ENCODE results near the gene ASB11.
"Not testable (repeated sequence)": the region's sequence is repeated elsewhere in the genome, so short reads cannot be mapped to it uniquely, and the experiment has no call there.

ASB11 gene, protein sequence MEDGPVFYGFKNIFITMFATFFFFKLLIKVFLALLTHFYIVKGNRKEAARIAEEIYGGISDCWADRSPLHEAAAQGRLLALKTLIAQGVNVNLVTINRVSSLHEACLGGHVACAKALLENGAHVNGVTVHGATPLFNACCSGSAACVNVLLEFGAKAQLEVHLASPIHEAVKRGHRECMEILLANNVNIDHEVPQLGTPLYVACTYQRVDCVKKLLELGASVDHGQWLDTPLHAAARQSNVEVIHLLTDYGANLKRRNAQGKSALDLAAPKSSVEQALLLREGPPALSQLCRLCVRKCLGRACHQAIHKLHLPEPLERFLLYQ

DNA sequence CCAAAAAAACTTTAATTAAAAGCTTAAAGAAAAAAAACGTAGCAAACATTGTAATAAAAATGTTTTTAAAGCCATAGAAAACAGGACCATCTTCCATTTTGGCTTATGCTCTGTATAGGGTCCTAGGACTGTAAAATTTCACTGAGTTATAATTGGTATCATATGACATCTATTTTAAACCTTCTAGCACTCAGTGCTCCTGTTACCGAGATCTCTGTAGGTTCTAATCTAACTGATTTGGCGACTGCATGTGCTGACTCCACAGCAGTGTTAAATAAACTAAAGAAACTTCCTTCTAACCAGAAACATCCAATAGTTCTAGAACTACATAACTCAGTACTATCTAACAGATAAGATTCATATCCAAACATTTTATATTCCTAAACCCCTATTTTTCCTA, at the start of gene ASB11:
TSS of gene ASB11 (minus strand) at position 132 of the 400 bp plus-strand sequence. CDS start at position 97, 35 bp downstream.
- no peak for DNase-seq

DNA sequence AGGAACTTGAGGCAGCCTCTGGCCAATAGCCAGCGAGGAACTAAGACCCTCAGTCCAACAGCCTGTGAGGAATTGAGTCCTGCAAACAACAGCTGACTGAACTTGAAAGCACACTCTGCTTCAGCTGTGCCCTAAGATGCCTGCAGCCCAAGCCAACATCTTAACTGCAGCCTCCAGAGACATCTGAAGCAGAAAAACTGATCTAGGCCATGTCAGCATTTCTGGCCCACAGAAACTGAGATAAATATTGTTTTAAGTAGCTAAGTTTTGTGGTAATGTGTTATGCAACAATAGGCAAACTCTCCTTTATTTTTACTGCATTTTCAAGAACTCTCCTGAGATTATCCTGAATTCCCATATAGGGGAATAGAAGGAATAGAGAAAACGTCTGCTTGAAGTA, 44.3 kb upstream of the ASB11 start:
- DNase-seq = no peak

DNA sequence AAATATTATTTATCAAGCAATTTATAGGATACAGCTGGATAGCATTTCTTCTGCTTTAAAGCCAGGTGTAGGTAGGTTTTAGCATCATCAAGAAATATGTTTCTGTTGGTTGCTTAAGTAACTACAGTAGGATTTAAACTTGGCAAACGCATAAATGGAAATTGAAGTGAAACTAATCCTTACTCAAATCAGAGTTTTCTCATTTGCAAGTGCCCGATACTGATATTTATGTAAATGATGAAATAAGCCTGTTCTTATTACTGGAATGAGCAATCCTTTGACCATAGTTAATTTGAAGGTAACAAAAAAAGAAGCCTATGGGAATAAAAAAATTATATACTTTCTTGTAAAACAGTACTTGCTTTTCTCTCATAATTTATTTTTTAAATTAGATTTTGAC, 43.1 kb upstream of the ASB11 start:
- no peak for DNase-seq

DNA sequence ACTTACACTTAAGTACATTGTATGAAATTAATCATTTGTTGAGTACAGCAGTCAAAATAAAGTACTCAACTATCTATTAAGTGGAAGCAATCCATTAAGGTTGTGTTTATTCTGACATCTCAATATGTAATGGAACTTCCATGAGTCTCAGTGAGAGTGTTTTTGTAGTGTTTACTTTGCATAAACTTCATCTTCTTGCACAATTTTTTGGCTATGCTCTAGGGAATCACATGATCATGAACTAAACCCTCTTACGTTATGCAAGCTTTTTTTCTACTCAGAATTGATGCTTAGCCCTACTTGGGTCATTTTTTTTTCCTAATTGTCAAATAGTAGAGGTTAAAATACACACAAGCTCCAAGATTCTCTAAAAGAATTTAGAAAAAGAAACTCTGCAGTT, 41.0 kb upstream of the ASB11 start:
- no peak for DNase-seq

DNA sequence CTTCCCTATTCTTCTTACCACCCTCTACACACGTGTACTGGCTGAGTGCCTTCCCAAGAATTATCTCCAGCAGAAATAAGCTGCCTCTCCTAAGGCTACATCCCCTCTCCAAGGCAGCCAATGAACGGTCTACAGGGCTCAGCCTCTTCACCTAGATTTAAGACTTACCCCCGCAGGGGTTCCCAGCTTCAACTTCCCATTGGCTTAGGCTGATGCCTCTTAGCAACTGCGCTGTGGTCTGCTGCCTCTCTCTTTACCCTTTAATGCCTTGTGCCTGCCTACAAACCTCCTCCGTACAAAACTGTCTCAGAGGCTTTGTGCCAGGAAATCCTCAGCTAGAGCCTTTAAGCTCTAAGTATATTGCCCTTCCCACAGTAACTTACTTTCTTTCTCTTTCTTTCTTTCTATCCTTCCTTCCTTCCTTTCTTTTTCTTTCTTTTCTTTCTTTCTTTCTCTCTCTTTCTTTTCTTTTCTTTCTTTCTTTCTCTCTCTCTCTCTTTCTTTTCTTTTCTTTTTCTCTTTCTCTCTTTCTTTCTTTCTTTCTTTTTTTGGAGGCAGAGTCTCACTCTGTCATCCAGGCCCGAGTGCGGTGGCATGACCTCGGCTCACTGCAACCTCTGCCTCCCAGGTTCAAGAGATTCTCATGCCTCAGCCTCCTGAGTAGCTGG, 35.0 kb upstream of the ASB11 start:
- no peak for DNase-seq

DNA sequence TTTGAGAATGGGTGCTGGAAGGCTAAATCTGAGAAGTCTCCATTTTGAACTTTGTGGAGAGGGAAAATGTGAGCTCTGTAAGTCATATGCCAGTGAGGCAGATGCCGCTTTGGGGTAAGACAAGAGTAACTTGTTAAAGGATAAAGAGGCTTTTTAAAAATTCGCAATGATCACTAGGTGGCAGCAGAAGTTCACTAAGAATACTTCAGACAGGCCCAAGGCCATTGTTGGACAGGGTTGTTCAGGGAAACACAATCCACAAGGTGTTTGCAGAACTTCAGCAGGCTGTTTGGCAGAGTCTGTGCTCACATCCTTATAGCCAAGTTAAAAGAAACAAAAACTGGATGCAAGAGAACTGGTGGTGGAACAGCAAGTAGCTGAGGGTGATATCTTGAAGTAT, 33.6 kb upstream of the ASB11 start:
- DNase-seq = no peak

DNA sequence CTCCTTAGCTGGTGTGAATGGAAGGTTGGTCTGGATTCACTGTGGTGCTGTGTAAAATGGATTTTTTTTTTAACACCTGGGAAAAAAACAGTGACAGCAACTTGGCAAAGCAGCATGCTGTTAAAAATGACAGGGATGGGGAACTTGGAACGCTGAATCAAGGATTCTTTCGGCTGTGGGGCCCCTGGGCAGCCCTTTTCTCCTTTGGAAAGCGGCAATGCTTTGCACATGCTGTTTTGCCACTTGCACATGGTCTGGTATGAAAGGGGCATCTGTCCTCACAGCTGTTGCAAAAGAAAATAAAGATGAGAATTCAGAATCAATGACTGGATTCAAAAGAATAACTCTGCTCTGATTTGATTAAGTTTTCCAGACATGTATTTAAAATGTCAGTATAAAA, 30.5 kb upstream of the ASB11 start:
- no peak for DNase-seq

DNA sequence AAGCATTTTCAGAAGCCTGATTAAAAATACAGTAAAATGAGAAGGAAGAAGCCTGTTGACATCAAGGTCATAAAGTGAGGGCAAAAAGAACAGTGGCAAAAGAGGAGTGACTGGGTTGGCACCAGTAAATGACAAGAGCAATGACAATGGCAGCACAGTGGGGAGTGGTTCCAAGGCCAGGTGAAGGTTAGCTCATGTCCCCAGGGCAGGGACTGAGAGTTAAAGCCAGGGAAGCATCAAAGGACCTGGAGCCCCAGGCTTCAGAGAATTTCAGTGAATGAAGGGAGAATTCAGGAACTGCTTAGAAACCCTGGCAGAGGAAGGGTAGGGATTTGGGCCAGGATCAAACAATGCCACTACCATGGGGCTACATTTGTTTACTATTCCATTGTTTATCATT, 28.7 kb upstream of the ASB11 start:
- no peak for DNase-seq

DNA sequence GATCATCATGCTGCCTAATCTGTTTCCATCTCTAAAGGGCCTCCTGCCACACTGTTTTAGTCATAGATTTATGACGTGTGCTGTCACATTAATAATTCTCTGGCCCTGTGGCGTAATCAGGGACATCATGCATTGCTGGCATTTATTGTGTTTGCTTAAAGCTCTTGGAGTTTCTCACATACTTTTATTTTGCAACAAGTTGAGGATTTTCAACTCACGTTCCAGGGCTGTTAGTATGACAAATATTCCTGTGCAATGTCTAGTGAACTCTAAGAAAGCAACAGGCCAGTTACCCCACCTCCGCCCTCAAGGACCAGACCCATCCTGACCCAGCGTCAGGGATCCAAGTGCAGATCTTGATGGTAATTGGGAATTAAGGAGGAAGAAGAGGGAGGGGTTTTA, 27.6 kb upstream of the ASB11 start:
- no peak for DNase-seq

DNA sequence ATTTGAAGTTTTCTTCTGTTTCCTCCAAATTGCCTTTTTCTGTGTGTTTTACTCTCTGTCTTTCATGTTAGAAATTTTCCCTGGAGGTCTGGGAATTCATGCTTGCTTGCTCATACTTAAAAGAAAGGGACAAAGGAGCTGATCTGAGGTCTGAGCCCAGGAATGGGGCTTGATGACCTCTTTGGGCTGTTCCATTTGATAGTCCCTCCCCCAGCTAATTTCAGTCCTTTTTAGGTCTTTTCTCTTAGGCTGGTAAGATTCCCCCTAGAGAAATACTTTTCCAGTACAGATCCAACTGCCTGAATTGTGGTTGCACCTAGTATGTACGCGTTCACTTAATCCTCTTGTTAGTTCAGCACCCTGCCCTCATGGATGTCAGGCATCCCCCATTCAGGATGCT, 25.4 kb upstream of the ASB11 start:
- no peak for DNase-seq

DNA sequence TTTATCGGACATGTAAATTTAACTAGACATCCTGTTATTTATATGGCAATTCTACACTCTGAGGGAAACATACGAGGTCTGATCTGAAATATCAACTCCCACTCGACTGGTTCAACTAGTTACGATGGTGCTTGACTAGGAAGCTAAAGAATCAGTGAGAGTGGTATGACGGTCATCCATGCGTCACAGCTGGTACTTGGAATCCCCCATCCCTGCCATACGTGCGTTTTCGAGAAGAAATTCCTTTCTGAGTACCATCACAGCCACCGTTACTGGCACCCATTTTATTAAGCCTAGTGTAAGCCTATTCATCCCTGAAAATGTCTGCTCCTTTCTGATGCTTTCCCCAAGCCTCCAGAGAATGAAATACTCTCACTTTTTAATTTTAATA, 20.6 kb upstream of the ASB11 start:
- DNase-seq = no peak

DNA sequence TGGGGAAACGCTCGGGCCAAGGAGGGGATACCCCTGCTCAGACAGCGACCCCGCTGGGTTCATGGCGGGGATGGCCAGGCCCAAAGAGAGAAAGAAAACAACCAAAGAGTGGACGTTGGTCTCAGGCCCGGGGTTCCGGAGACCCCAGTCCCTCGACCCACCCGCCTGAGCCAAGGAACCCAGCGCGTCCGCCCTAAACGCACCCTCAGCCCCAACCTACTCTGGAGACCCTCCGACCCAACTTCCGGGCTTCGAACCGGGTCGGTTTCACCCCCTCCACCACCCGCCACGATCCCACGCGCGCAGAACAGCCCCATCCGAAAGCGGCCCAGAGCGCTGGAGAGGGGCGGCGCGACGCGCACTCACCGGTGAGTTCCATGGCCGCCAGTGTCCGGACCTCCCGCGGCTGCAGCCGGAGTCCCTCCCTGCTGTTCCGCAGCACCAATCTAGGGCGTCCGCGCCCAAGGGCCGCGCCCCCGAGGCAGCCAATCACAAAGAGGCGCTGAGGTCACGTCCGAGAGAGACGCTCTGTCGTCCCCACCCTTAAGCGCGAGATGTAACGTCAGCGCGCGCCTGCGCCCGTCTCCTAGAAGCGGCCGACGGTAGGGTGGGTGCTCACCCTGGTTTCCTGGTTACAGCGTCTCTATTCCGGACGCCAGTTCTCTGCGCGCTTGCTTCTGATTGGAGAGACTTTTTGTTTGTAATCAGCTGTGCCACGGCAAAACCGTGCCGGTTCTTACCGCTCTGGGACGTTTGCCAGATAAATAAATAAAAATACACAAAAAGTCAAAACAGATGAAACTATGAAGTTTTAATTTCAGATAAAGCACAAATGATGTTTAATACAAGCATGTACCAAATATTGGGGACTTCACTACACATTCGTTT, 19.9 kb upstream of the ASB11 start, which contains the start of gene PIGA:
TSS of gene PIGA (minus strand) at position 389 of the 888 bp plus-strand sequence. CDS start 3,593 bp downstream, outside the sequence.
- DNase-seq = peak; percentile 89

DNA sequence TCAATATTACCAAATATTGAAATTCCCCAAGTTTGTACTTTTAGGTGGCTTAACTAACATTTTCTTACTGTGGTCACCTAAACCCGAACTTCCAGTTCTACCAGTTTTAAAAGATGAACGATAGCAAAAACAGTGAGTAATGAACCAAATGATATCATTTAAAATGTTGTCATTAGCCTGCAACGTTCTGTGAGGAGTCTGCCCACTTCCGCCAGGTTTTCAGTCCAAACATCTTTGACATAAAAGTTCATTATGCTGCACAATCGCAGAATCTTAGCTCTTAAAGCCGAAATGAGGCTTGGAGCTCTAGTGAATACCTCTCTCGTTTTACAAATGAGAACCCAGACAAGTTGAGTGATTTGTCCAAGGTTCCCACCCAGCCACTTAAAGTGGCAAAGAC, 19.1 kb upstream of the ASB11 start:
- no peak for DNase-seq

DNA sequence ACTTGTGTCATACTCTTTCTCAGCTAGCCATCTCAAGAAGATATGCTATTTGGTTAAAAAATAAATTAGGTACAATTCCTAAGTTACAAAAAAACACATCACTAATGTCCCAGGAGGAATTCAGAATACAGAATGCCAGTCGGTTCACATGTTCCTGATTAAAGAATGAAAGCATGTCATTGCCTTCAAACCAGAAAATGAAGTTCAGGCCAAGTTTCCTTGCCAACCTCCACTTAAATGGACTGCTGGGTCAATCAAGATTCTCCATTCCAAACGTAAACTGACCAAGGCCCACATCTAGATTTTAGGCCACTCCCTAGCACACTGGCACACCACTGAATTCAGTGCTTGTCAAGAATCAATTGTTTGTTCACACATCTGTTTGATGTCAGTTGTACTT, 13.4 kb upstream of the ASB11 start:
- no peak for DNase-seq

DNA sequence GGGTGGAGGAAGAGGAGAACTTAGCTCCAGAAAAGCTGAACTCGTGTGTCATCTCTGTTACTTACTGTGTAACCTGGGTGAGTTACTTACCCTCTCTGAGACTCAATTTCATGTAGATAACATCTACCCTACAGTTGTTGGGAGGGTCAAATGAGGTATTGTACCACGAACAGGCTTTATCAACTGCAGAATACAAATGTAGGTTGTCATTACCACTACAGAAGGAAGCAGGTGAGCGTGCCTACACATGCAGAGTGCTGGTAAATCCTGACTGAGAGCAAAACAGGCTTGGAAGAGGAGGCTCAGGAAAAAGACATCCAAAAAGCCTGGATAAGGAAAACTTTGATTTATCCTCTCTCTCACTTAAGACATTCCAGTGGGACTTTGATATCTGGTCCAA, 12.7 kb upstream of the ASB11 start:
- DNase-seq = no peak

DNA sequence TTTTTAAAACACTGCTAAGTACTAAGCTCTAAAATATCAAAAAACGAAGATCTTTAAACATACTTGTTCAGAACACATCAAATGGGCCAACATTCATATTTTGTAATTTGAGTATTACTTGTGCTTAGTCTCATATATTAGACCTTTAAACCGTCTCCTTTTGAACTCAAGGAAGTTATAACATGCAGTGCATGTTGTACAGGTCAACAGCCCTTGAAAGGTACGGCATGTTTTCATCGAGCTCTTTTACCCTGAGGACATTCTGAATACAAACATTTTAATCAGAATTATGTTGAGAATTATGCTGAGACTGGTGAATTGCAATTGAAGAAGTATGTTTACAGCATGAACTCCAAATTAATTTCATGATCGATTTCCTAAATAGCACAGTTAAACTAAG, 7.0 kb upstream of the ASB11 start:
- DNase-seq = no peak

DNA sequence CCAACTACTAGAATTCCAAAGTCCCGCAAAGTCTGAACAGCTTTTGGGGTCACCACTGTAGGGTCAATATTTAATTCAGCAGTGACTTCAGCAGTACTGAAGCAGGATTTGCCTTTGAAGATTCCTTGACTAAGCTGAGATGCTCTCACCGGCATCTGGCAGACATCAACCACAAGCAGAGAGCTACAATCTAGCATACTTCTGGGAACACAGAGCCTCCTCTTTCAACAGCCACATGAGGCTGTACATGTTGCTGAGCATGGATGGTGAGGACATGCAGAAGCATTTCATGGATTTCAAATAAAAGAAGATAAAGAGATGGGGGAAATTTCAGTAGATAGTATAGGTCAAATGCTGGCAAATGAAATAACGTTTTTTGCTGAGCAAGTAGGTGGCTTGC, 6.6 kb upstream of the ASB11 start:
- DNase-seq = no peak

DNA sequence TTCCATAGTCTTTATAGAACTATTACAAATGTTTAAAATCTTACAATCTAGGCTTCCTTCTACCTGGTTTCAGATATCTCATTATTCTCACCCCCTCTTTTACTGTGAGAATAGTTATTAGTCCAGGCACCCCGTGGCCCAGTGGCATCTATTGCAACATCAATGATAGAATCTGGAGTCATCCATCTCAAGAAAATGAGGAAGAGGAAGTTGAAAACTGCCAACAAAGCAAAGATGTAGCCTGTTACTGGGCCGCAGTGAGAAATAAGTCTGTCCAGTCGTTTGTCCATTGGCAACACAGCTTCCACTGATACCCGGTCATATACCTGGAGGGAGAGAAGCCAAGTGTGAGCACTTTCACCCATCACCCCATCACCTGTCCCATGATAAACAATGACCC, 6.0 kb upstream of the ASB11 start:
- DNase-seq = no peak

DNA sequence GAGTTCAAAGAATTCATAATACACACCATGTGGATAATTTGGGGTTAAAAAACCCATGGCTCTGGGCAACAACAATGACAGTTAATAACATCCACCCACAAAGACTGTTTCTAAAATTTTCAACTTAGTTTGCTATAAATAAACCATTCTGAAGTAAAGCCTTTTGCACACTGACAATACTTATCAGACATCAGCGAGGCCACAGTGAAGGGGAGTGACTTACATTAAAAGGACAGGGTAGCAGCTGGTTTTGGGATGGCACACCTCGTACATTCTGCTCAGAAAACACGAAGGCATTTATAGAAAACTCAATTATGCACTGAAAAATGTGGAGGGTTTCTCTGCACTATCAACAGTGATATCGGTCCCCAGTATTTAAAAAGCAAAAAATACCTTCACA, 4.9 kb upstream of the ASB11 start:
- DNase-seq = no peak

DNA sequence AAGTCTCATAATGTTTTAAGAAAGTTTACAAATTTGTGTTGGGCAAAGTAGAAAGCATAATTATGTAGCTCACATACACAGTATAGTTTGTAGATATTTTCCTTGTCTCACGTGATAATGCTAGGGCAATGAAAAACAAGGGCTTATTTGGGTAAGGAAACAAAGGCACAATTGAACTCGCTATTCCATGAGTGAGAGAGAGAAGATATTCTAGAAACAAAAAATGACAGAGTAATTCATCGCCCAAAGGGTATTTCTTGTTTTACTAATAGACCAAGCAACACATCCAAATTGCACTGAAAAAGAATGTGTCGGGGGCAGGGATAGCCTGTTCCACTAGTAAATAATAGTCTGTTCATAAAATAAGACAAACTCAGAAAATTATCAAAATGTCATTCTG, 3.6 kb upstream of the ASB11 start:
- no peak for DNase-seq

DNA sequence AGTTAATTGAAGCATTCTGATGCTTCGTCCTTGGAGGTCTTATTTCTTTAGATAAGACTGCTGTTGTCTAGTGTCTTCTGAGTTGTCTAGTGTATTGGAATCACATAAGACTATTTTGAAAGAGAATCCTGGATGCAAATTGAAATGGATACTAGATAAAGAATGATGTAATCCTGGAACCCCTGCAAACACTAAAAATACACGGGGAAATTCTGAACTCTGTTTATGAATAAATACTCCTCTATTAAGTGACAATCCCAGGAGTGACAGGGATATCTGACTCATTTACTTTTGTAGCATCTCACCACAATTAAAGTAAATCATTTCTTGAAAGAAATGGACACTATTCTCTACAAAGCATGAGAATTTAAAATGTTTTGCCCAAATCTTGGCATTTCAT, 968 bp downstream of the ASB11 start:
- DNase-seq = no peak

DNA sequence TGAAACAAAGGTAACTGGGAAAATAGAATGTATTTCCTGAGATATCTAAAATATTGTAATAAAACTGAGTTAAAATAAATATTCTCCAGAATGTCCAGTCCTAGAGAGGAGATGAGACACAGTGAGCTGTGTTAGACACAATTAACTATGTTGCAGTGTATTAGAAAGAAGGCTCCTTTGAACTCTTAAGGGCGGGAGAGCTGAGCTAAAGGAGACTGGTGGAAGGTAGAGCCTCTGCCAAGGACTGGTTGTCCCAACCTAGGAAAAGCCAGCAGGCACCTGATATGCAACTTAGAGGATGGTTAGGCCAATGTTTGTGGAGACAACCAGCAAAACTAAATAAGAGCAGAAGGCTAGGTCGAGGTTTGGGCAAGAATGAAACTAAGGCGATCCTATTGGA, 4.3 kb downstream of the ASB11 start:
- no peak for DNase-seq

DNA sequence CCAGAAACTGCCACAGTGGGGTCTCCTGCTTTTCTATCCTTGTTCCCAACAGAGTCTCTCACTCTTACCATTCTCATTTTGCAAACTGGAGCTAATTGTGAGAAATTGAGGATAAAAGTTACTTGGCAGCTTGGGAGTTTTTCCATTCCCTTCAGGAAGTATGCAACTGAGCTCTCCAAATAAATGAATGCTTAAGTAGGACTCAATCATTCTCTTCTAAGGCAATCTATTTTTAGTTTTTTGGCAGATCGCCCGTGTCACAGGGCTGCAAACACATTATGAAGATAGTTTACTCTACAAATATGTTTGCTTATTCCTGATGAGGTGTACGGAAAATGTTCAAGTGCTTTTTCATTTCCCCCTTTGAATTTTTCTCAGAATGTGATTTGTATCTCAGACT, 5.3 kb downstream of the ASB11 start:
- DNase-seq = no peak

DNA sequence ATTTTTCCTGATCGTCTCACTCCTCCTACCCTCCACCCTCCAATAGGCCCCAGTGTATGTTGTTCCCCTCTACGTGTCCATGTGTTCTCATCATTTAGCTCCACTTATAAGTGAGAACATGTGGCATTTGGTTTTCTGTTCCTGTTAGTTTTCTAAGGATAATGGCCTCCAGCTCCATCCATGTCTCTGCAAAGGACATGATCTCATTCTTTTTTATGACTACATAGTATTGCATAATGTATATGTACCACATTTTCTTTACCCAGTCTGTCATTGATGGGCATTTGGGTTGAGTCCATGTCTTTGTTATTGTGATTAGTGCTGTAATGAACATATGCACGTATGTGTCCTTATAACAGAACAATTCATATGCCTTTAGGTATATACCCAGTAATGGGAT, 9.5 kb downstream of the ASB11 start:
- DNase-seq = not testable (repeated sequence)

Measured in SIG-M5 (cell line).